HepG2 (cell line): ENCODE results near the gene ACAP1. TPM values are rescaled to one million over a fixed set of nuclear protein-coding genes. Genes with fewer than 3 reads are reported as not detected.

Experiments
- ATAC-seq: fragments of 200-7000 bp; cut with Tn5 transposase; 3 replicates; pipeline ENCODE4 v1.9.1; 2020; ENCODE audit warnings: mild to moderate bottlenecking, moderate library complexity
- BruUV-seq: library from RNA; stranded (reverse); fragments of 400-500 nt; replicated peaks from 2 replicates; lab custom pipeline; 2021; lab: Mats Ljungman, UMichigan
- CTCF ChIA-PET: fragments of 300-600 bp; formaldehyde crosslinking; extraction: SDS; loops from one replicate; lab custom pipeline; 2021; ENCODE audit warnings: low total read pairs, inconsistent platforms, low intra/inter-chr PET ratio; lab: Yijun Ruan, JAX
- POLR2A ChIA-PET: fragments of 350-600 bp; sonication (Branson Sonifier 250); formaldehyde crosslinking; loops from one replicate; lab custom pipeline; 2020; ENCODE audit warnings: antibody characterized with exemption, inconsistent platforms; lab: Yijun Ruan, JAX
- DNase-seq: peaks from one replicate; pipeline ENCODE4 v3.0.0-alpha.2; 2015; ENCODE audit warnings: low spot score
- FAIRE-seq: peaks from 3 replicates; lab custom pipeline; 2011; peaks lifted over from hg19 to GRCh38; lab: Jason Lieb, UNC
- H2AFZ ChIP-seq: one replicate; pipeline ENCODE4 v1.6.1; 2011; ENCODE audit warnings: low read length, inconsistent platforms
- H3K27ac ChIP-seq: fragments of 300-600 bp; 3 replicates; pipeline ENCODE4 v1.8.0; 2011; ENCODE audit warnings: mixed run types, mild to moderate bottlenecking, mixed read lengths, low read length, inconsistent platforms; ENCODE audit not compliant: insufficient read depth; ENCODE audit errors: extremely low read length
- H3K27me3 ChIP-seq, 2 experiments: fragments of 200-600 bp in 1 of 2; 2 replicates in 1 of 2; 3 replicates in 1 of 2; pipeline versions ENCODE4 v1.6.0 to v1.8.0; 2011; ENCODE audit warnings: low read length in 2 of 2, mild to moderate bottlenecking in 2 of 2, moderate library complexity in 2 of 2, inconsistent platforms in 1 of 2; ENCODE audit not compliant: insufficient read depth in 2 of 2, control insufficient read depth in 1 of 2
- H3K36me3 ChIP-seq, 2 experiments: fragments of 200-600 bp in 1 of 2; replicated peaks in 1 of 2; 2 replicates in 1 of 2; 3 replicates in 1 of 2; pipeline versions ENCODE4 v1.5.1 to v1.8.0; 2011; ENCODE audit warnings: low read length in 2 of 2, inconsistent platforms in 1 of 2; ENCODE audit not compliant: insufficient read depth in 2 of 2, control insufficient read depth in 1 of 2
- H3K4me1 ChIP-seq: 2 replicates; pipeline ENCODE4 v1.5.1; 2012; ENCODE audit warnings: low read length, inconsistent platforms; ENCODE audit not compliant: insufficient read depth
- H3K4me2 ChIP-seq: 2 replicates; pipeline ENCODE4 v1.6.0; 2011; ENCODE audit warnings: low read depth, low read length, inconsistent platforms
- H3K4me3 ChIP-seq, 3 experiments: fragments of 200-600 bp in 1 of 3; sonication (generic), shearing (Covaris generic) in 1 of 3; replicated peaks in 1 of 3; 2 replicates each; pipeline ENCODE4 v1.5.1; 2011 to 2016; ENCODE audit warnings: low read length in 3 of 3, inconsistent platforms in 2 of 3, low read depth in 2 of 3, mild to moderate bottlenecking in 2 of 3, control low read depth in 1 of 3, mixed read lengths in 1 of 3; ENCODE audit not compliant: insufficient read depth in 1 of 3
- H3K79me2 ChIP-seq: one replicate; pipeline ENCODE4 v1.6.1; 2011; ENCODE audit warnings: low read length, inconsistent platforms; ENCODE audit not compliant: insufficient read depth
- H3K9ac ChIP-seq: 2 replicates; pipeline ENCODE4 v1.6.0; 2011; ENCODE audit warnings: mild to moderate bottlenecking, low read depth, low read length, inconsistent platforms; ENCODE audit not compliant: insufficient read depth
- H3K9me3 ChIP-seq: 2 replicates; pipeline ENCODE4 v1.5.1; 2012; ENCODE audit warnings: mild to moderate bottlenecking, low read length
- H4K20me1 ChIP-seq: 2 replicates; pipeline ENCODE4 v1.6.0; 2011; ENCODE audit warnings: inconsistent platforms, mild to moderate bottlenecking, low read length, moderate library complexity; ENCODE audit not compliant: insufficient read depth
- ATF6 ChIP-seq: sonication (generic); formaldehyde crosslinking; conservative IDR thresholded peaks from 2 replicates; pipeline ENCODE4 v1.4.0; 2020; ENCODE audit warnings: missing genetic modification reagents
- HOXA3 ChIP-seq: sonication (generic); formaldehyde crosslinking; IDR thresholded peaks from 2 replicates; pipeline ENCODE4 v1.5.0; 2020; ENCODE audit warnings: missing genetic modification reagents
- IRF1 ChIP-seq: sonication (generic); formaldehyde crosslinking; IDR thresholded peaks from 2 replicates; pipeline ENCODE4 v1.4.0; 2020; ENCODE audit warnings: low read depth, mild to moderate bottlenecking, missing genetic modification reagents
- MNT ChIP-seq: fragments of 450-650 bp; IDR thresholded peaks from 2 replicates; pipeline ENCODE4 v1.6.1; 2016
- ZKSCAN8 ChIP-seq: IDR thresholded peaks from 2 replicates; pipeline ENCODE4 v1.6.1; 2016; ENCODE audit warnings: borderline replicate concordance, missing genetic modification reagents, missing compliant biosample characterization
- ZNF18 ChIP-seq: sonication (generic); formaldehyde crosslinking; IDR thresholded peaks from 2 replicates; pipeline ENCODE4 v1.8.0; 2022; ENCODE audit warnings: mild to moderate bottlenecking, missing genetic modification reagents; ENCODE audit not compliant: insufficient replicate concordance
- ZNF275 ChIP-seq: sonication (generic); formaldehyde crosslinking; IDR thresholded peaks from 2 replicates; pipeline ENCODE4 v1.8.0; 2022; ENCODE audit warnings: missing genetic modification reagents, mild to moderate bottlenecking, inconsistent platforms, borderline replicate concordance
- ZNF646 ChIP-seq: sonication (generic); formaldehyde crosslinking; IDR thresholded peaks from 2 replicates; pipeline ENCODE4 v1.9.0; 2021; ENCODE audit warnings: mild to moderate bottlenecking, missing genetic modification reagents
- WGBS: methylation state at CpG from one replicate; pipeline ENCODE4 v1.1.6; 2017; ENCODE audit warnings: low lambda C conversion rate; 5-methylcytosine and 5-hydroxymethylcytosine counted together
- in situ Hi-C: cut with HindIII; loops from 2 replicates; pipeline ENCODE4 v1.10.0; 2017; ENCODE audit warnings: low pct_unique_long_range_greater_than_20kb; ENCODE audit not compliant: extremely low pct_ligation_motif_present
- intact Hi-C: fragments of 100-400 bp; cut with micrococcal nuclease; formaldehyde crosslinking; loops from one replicate; pipeline ENCODE4 v1.10.0; 2022; ENCODE audit not compliant: unreplicated experiment
- polyA plus RNA-seq, 8 experiments: library from polyadenylated mRNA; depleted of rRNA in 3 of 8; stranded (reverse) in 7 of 8; unstranded in 1 of 8; fragments of >200 nt; fragmentation: Illumina TruSeq in 4 of 8; extraction: Trizol in 4 of 8; gene quantifications; 2 replicates each; pipeline versions ENCODE4 v1.2.1 to v1.2.3, GENCODE V29; 2011 to 2016; ENCODE audit warnings: low read depth in 4 of 8, missing spikeins in 1 of 8, mixed read lengths in 1 of 8; ENCODE audit not compliant: insufficient read depth in 1 of 8
- total RNA-seq, 5 experiments: library from RNA; depleted of rRNA; stranded (reverse); fragments of >200 nt; fragmentation: Illumina TruSeq; extraction: Trizol; gene quantifications; 2 replicates each; pipeline ENCODE4 v1.2.3, GENCODE V29; 2016; ENCODE audit warnings: low read depth in 1 of 5

Gene ACAP1
- total and polyA plus RNA-seq, 2 of the 13 experiments (the other 11 are each of a cell fraction or from before 2014, with no cell fraction given): 1.3 to 2.5 TPM

- H3K4me3 ChIP-seq: no peak overlapping the region
- no peaks in the 10 kb centered on the region for H4K20me1 ChIP-seq
- no TSS peak for BruUV-seq
- FAIRE-seq: no peak
- CTCF ChIA-PET: no interaction called here
- no peak overlapping the region for H3K9ac ChIP-seq
- peaks cover 19% of the 10 kb centered on the region for H3K4me1 ChIP-seq
- no peaks in the 10 kb centered on the region for H3K79me2 ChIP-seq
- POLR2A ChIA-PET: interaction anchor here (1.6 kb wide), 1 partner anchor 19 kb away, joined by 4 read pairs; the partner anchor contains the start of gene TMEM256
- ATAC-seq: no peak
- no peak overlapping the region for H3K4me2 ChIP-seq
- DNase-seq: no peak
- H3K27ac ChIP-seq: no peak overlapping the region
- H3K36me3 ChIP-seq: no peaks in the 10 kb centered on the region; a peak in 1 of 5 replicates
- in situ Hi-C loops (no loop called here), intact Hi-C loops (no loop called here)
- no peak overlapping the region for H2AFZ ChIP-seq
- H3K9me3 ChIP-seq: no peaks in the 10 kb centered on the region
- 0 out of 5 replicates have a peak, but pooled peaks cover 0 to 1% of the 10 kb centered on the region in 2 experiments for H3K27me3 ChIP-seq
- 99% methylated on average over 9 of the region's 23 CpGs for WGBS
- TF ChIP-seq ZNF18 (CRISPR knock-in tag): no peak
- no peak for TF ChIP-seq ZKSCAN8 (CRISPR knock-in tag)
- TF ChIP-seq HOXA3 (CRISPR knock-in tag): no peak
- TF ChIP-seq ZNF646 (CRISPR knock-in tag): no peak
- TF ChIP-seq MNT: no peak
- TF ChIP-seq ZNF275: no peak
- TF ChIP-seq IRF1 (CRISPR knock-in tag): no peak
- TF ChIP-seq ATF6 (CRISPR knock-in tag): no peak
Observed at GRCh38 chr17:7384489-7385081, 48.3 kb downstream of the ACAP1 start.
